Lung microvascular endothelial cell (primary cell): ENCODE data around the gene GPR180. TPM values are rescaled to one million over a fixed set of nuclear protein-coding genes. Genes with fewer than 3 reads are reported as not detected.

Experiments used
- DNase-seq, 2 donors: peaks; one replicate each; pipeline versions ENCODE4 v3.0.0 to v3.0.0-alpha.2; 2010; ENCODE audit warnings: low read depth in 2 of 2
- total RNA-seq: library from RNA; depleted of rRNA; stranded (reverse); fragments of >200 nt; gene quantifications from 2 replicates; pipeline ENCODE4 v1.2.1, GENCODE V29; 2014

Gene GPR180
- 7.0 and 8.5 TPM in 2 replicates for total RNA-seq

DNA sequence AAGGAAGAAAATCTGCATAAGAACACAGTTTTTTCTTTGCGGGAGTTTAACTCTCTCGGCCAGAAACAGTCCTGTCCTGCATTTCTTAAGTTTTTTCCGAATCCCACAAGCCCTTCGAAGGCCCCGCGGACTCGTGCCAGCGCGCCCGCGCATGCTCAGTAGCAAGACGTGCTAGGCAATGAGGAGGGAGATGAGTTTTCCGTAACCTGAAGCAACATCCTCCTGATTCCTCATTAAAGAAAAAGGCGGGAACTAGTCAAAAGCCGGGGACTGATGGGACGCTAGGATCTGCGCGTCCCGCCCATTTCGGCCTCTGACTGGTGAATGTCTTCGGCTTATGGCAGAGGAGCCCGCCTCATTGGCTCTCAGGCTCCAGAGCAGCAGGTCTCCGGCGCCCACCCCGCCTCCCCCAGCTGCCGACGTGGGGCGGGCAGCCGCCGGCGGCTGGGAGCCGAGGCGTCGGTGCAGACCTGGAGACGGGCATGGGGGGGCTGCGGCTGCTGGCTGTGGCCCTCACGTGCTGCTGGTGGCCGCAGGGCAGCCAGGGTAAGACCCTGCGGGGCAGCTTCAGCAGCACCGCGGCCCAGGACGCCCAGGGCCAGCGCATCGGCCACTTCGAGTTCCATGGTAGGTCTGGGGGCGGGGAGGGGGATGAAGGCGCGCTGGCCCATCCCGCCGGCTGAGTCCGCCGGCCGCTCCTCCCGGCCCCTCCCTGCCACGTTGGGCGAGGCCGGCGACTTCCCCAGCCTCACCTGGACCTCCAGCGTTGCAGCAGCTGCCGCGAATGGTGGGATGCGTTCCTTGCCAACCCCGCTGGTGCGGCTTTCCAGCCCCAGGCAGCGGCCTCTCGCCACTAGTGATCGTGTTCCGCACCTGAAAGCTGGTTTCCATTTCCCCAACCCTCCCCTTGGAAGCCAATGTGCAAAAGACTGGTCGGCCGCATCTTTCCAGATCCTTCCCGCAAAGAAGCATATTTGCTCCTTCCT lies at the start of gene GPR180:
TSS of gene GPR180 (plus strand) at position 412 of the 986 bp plus-strand sequence. CDS start at position 483, 71 bp downstream.
- peak; percentile 99 for DNase-seq

GRCh38 chr13:94552095-94552494 lies 49.6 kb upstream of the GPR180 start:
- DNase-seq, result no peak

DNA sequence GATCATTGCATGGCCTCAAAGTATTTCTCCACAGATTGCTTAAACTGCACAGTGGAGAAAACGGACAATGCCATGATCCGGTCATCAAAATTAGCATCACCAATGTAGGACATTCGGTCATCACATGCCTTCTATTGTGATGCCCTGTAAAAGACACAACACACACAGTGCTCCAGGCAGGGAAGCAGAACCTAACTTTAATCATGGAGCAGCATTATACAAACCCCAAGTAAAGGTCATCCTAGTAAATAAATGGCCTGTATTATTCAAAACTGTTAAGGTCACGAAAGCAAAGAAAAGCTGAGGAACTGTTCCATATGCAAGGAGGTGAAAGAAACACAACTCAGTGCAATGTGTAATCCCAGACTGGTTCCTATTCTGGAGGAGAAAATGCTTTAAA lies 47.9 kb upstream of the GPR180 start:
- DNase-seq, result no peak

- DNase-seq, result no peak
Measured at GRCh38 chr13:94556041-94556440, 45.6 kb upstream of the GPR180 start.

DNA sequence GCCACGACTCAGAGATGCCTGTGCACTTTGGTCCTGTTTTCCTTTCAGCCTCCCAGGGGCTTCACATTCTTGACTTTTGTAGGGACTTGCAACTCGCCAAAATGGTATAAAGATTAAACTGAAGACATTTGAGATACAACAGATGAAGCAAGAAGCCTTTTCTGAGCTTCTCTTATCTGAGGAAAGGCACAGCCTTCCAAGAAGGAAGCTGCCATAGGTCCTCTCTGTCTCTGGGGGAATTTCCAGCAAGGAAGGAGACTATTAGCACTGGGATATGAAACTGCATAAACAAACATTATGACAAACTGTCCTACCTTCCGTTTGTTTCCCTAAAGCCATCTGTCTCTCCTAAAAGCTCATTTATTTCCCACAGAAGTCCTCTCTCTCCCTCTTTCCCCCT lies 45.0 kb upstream of the GPR180 start:
- DNase-seq, result peak in 1 of 2 donors; percentile 62

DNA sequence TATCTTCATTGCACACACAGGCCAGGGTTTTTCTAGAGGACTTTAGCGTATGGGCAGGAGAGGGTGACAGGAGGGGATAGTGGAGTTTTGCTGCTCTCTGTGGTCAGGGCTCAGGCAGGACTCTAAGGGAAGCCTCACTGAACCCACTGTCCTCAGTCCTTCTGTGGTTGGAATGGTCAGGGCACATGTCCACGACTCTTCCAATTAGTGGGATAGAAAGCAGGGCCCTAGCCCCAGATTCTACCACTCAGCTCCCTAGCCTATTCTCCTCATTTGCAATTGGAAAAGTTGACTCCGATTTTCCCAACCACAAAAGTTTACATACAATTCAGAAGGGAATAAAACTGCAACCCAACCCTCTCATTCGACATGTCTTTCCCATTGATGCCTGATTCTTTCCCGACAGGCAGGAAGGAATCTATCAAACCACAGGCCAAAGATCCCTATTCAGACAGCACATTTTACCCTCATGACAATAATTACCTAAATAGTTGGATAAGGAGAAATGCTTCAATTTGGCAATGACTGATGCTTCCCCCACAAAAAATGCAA lies 43.9 kb upstream of the GPR180 start:
- no peak for DNase-seq

- no peak for DNase-seq
Measured at GRCh38 chr13:94558716-94559115, 42.9 kb upstream of the GPR180 start.

GRCh38 chr13:94559222-94559795 lies 42.3 kb upstream of the GPR180 start:
- DNase-seq, result no peak

DNA sequence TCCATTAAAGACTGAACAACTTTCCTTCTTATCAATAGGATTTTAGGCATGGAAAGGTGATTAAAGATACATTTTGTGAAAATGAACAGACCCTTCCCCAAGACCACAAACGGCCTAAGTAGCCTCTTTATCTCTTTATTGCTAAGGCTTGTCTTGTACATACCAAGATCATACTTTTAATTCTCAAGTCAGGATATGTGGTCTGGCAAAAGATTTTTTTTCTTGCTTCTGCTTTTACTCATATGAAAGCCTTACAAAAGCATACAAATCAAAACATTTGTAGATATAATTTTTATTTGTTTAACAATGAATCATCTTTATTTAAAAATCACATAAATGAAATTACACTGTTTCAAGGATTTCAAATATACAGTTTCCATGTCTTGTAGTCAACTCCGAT lies 41.5 kb upstream of the GPR180 start:
- no peak for DNase-seq

GRCh38 chr13:94561126-94561525 lies 40.5 kb upstream of the GPR180 start:
- no peak for DNase-seq

DNA sequence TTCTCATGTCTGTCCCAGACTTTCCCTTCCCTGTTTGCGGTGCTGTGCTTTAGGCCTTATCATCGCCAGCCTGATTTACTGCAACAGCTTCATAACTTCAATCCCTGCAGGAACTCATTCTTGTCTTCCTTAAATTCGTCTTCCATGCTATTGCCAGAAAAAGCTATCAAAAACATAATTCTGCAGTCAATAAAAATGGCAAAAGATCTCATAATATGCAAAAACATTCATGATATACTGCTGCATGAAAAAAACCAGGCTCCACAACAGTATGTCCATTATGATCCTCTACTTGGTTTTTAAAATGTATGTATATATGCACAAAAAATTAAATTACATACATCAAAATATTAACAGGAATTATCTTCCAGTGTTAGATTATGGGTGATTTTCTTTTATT lies 34.1 kb upstream of the GPR180 start:
- DNase-seq, result no peak

DNA sequence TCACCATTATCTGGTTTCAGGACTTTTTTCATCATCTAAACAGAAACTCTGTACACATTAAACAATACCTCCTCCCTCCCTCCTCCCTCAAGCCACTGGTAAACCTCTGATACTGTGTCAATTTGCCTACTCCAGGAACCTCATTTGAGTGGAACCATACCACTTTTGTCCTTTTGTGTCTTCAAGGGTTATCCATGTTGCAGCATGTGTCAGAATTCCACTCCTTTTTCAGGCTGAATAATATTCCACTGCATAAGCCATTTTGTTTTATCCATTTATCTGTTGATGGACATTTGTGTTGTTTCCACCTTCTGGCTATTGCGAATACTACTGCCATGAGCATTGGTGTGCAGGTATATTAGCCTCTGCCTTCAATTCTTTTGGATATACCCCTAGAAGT lies 33.2 kb upstream of the GPR180 start:
- DNase-seq, result no peak

- no peak for DNase-seq
Measured at GRCh38 chr13:94569615-94570014, 32.0 kb upstream of the GPR180 start.

DNA sequence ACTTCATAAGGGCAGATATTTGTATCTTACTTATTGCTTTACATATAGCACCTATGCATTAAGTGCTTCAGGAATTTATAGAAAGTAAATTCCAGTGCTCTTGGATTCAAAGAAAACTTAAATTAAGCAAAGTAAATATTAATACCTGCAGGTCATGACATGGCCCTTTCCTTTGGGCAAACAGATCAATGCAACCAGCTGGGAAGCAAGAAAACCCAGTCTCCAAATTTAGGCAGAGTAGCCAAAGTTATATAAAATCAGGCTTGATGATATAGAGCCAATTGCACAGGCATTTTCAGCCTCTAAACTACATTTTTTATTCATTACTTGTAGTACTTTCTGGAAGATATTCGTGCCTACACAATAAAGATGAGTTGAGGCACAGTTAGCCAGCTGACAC lies 22.6 kb upstream of the GPR180 start:
- DNase-seq, result no peak

DNA sequence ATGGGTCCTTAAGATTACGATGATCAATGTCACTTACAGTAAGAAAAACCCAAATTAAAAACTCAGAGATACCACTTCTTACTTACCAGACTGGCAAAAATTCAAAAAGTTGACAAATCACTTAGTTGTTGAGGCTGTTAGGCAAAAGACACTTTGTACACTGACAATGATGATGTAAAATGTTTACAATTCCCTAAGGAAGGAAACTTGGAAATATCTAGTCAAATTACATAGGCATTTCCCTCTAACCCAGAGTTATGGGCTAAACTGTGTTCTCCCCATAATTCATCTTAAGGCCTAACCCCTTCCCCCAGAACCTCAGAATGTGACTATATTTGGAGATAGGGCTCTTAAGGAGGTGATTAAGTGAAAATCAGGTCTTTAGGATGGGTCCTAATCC lies 17.7 kb upstream of the GPR180 start:
- peak in 1 of 2 donors; percentile 28 for DNase-seq

- DNase-seq, result no peak
Measured at GRCh38 chr13:94585543-94586101, 16.0 kb upstream of the GPR180 start.

GRCh38 chr13:94586371-94586770 lies 15.3 kb upstream of the GPR180 start:
- DNase-seq, result no peak

GRCh38 chr13:94588541-94588940 lies 13.1 kb upstream of the GPR180 start:
- peak in 1 of 2 donors; percentile 36 for DNase-seq

- no peak for DNase-seq
Measured at GRCh38 chr13:94590744-94591143, 10.9 kb upstream of the GPR180 start.

DNA sequence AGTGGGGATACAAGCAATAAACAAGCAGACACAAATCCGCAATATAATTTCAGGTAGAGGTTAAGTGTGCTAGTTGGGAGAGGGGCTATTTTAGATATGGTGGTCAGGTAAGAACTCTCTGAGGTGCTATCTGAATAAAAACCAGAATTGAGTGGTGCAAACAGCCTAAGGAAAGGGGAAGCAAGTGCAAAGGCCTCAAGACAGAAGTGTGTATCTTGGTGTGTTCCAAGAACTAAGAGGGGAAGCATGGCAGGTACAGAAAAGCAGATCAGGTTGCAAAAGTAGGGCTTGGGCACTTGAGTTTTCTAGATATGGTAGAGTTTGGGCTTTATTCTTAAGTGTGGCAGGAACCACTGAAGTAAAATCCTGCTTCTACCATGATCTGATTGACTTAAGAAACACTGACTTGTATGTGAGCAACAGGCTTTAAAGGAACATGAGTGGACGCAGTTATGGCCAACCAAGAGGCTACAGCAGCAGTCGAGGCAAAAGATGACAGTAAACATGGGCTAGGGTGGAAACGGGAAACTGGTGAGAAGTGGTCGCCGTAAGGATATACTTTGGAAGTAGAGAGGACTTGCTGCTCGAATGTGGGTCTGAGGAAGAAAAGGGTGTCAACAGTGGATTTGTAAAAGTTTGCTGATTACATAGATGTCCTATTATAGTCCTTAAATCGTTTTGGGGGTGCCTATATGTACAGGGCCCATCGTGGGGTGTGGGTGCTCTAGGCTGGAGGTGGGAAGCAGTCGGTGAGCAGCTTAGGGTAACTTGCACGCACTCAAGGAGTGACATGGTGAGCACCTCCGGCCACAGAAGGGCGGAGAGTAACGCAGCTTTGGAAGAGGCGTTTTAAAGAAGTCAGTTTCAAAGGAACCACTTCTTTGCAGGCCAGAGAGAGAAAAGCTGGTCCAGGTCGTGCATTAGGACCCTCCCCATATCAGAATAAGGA lies 6.4 kb upstream of the GPR180 start:
- peak; percentile 30 to 45 for DNase-seq

DNA sequence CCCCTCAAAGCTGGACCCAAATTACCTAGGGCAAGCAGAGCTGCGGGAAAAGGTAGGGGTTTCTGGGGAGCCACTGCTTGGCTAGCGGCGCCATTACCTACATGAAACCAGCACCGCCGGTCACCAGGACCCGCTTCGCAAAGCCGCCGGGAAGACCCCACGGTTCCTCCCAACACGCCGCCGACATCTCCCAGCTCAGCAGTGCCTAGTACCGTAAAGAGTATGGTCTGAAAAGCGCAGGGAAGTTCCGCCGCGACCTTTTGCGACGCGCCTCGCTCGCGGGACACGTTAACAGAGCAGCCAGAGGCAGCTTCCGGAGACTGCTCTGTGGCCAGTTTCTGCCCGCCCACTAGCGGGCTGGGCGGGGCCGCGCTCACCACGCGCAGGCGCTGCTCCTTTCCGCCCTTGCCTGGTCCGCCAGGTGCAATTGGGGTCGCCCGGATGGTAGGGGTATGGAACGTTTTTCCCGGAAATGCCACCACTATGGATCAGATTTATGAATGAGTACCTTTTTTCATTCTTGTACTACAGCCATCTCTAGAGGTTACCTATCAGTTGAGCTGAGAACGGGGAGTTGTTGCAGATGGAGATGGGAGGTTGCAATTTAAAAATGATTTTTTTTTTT lies 5.6 kb upstream of the GPR180 start, which contains the start of gene TGDS:
TSS of gene TGDS (minus strand) at position 203 of the 625 bp plus-strand sequence. CDS start at position 187, 16 bp downstream.
- DNase-seq, result peak; percentile 91 to 92
